ENCODE data around the gene UGT1A8. TPM values are rescaled to one million over a fixed set of nuclear protein-coding genes. Genes with fewer than 3 reads are reported as not detected.

UGT1A8 gene
- total RNA-seq, 2 experiments from 2014 or later, result not detected

- Histone ChIP-seq H3K36me3 (ENCODE audit: insufficient read depth, low read length) (no peaks in the 10 kb centered on the region), H3K4me3 (ENCODE audit: low read depth, low read length, poor library complexity, severe bottlenecking) (no peak overlapping the region), H4K20me1 (ENCODE audit: insufficient read depth, low read length) (no peaks in the 10 kb centered on the region), H3K9me3 (ENCODE audit: low read length) (no peaks in the 10 kb centered on the region), H3K9me2 (ENCODE audit: insufficient read depth, low read length) (no peaks in the 10 kb centered on the region), H3K27ac (ENCODE audit: low read depth, low read length, poor library complexity, severe bottlenecking) (no peak overlapping the region), H3K4me1 (ENCODE audit: insufficient read depth, low read length, poor library complexity, severe bottlenecking) (peaks cover under 1% of the 10 kb centered on the region), H3K79me2 (ENCODE audit: insufficient read depth, low read depth, low read length) (no peaks in the 10 kb centered on the region), H2AFZ (ENCODE audit: low read length) (no peak overlapping the region), H3K4me2 (ENCODE audit: low read length) (no peak overlapping the region)
- CTCF ChIA-PET (ENCODE audit: unreplicated experiment), result no interaction called here
- BruUV-seq (replicated peaks), result no TSS peak
- intact Hi-C loops (cut with micrococcal nuclease; ENCODE audit: unreplicated experiment), result no loop called here
- POLR2A ChIA-PET, result interaction anchor here (0.6 kb wide), 1 partner anchor 125 kb away, joined by 3 read pairs; no protein-coding TSS in a partner anchor
- TF ChIP-seq CTCF (conservative IDR thresholded peaks at IDR 0.05; ENCODE audit: low read length) (no peak), EZH2phosphoT487 (IDR thresholded peaks at IDR 0.05; ENCODE audit: borderline replicate concordance, low read depth, low read length) (no peak)
- DNase-seq (ENCODE audit: low spot score), result no peak
Measured at GRCh38 chr2:233795735-233796171, 178.3 kb downstream of the UGT1A8 start.

GRCh38 chr2:233796254-233796653 is 178.8 kb downstream of the UGT1A8 start:
- Histone ChIP-seq H3K9me2 (ENCODE audit: insufficient read depth, low read length) (no peaks in the 10 kb centered on the region), H2AFZ (ENCODE audit: low read length) (no peak overlapping the region), H3K4me2 (ENCODE audit: low read length) (no peak overlapping the region), H3K4me3 (ENCODE audit: low read depth, low read length, poor library complexity, severe bottlenecking) (no peak overlapping the region), H3K9me3 (ENCODE audit: low read length) (no peaks in the 10 kb centered on the region), H3K36me3 (ENCODE audit: insufficient read depth, low read length) (no peaks in the 10 kb centered on the region), H4K20me1 (ENCODE audit: insufficient read depth, low read length) (no peaks in the 10 kb centered on the region), H3K4me1 (ENCODE audit: insufficient read depth, low read length, poor library complexity, severe bottlenecking) (peaks cover 5% of the 10 kb centered on the region), H3K79me2 (ENCODE audit: insufficient read depth, low read depth, low read length) (no peaks in the 10 kb centered on the region), H3K27ac (ENCODE audit: low read depth, low read length, poor library complexity, severe bottlenecking) (no peak overlapping the region)
- no peak for DNase-seq (ENCODE audit: low spot score)
- CTCF ChIA-PET (ENCODE audit: unreplicated experiment), result no interaction called here
- POLR2A ChIA-PET, result interaction anchor here (0.6 kb wide), 1 partner anchor 124 kb away, joined by 3 read pairs; no protein-coding TSS in a partner anchor
- intact Hi-C loops (cut with micrococcal nuclease; ENCODE audit: unreplicated experiment), result no loop called here
- TF ChIP-seq CTCF (conservative IDR thresholded peaks at IDR 0.05; ENCODE audit: low read length) (no peak), EZH2phosphoT487 (IDR thresholded peaks at IDR 0.05; ENCODE audit: borderline replicate concordance, low read depth, low read length) (no peak)
- BruUV-seq (replicated peaks), result no TSS peak

GRCh38 chr2:233798335-233799086 is 181.1 kb downstream of the UGT1A8 start:
- ChIA-PET CTCF (ENCODE audit: unreplicated experiment) (interaction anchor here (0.5 kb wide), 1 partner anchor 787 kb away, joined by 3 read pairs; no protein-coding TSS in a partner anchor), POLR2A (no interaction called here)
- H3K36me3 ChIP-seq (ENCODE audit: insufficient read depth, low read length), result no peaks in the 10 kb centered on the region
- intact Hi-C loops (cut with micrococcal nuclease; ENCODE audit: unreplicated experiment), result no loop called here
- H3K4me2 ChIP-seq (ENCODE audit: low read length), result no peak overlapping the region
- BruUV-seq (replicated peaks), result no TSS peak
- TF ChIP-seq CTCF (conservative IDR thresholded peaks at IDR 0.05; ENCODE audit: low read length) (no peak), EZH2phosphoT487 (IDR thresholded peaks at IDR 0.05; ENCODE audit: borderline replicate concordance, low read depth, low read length) (no peak)
- no peaks in the 10 kb centered on the region for H3K79me2 ChIP-seq (ENCODE audit: insufficient read depth, low read depth, low read length)
- peaks cover 11% of the 10 kb centered on the region for H3K4me1 ChIP-seq (ENCODE audit: insufficient read depth, low read length, poor library complexity, severe bottlenecking)
- no peaks in the 10 kb centered on the region for H4K20me1 ChIP-seq (ENCODE audit: insufficient read depth, low read length)
- H3K9me3 ChIP-seq (ENCODE audit: low read length), result no peaks in the 10 kb centered on the region
- no peak overlapping the region for H3K4me3 ChIP-seq (ENCODE audit: low read depth, low read length, poor library complexity, severe bottlenecking)
- H3K9me2 ChIP-seq (ENCODE audit: insufficient read depth, low read length), result no peaks in the 10 kb centered on the region
- H3K27ac ChIP-seq (ENCODE audit: low read depth, low read length, poor library complexity, severe bottlenecking), result no peak overlapping the region
- no peak overlapping the region for H2AFZ ChIP-seq (ENCODE audit: low read length)
- no peak for DNase-seq (ENCODE audit: low spot score)

All from OCI-LY7 (cell line).